Stimulated activated CD4-positive, alpha-beta T cell treated with anti-CD3 and anti-CD28 coated beads, TNF-alpha, amount 100 ng/mL, for 1 hour (primary cell): ENCODE measurements around the gene ACAP1.
A peak's percentile ranks its signal among the peaks of the same experiment; 100 is the strongest.

Source experiments
- DNase-seq, 3 donors: peaks; one replicate each; pipeline ENCODE4 v3.0.0-alpha.2; 2020; ENCODE audit warnings: low read depth in 3 of 3, low spot score in 1 of 3

The ACAP1 gene

DNA sequence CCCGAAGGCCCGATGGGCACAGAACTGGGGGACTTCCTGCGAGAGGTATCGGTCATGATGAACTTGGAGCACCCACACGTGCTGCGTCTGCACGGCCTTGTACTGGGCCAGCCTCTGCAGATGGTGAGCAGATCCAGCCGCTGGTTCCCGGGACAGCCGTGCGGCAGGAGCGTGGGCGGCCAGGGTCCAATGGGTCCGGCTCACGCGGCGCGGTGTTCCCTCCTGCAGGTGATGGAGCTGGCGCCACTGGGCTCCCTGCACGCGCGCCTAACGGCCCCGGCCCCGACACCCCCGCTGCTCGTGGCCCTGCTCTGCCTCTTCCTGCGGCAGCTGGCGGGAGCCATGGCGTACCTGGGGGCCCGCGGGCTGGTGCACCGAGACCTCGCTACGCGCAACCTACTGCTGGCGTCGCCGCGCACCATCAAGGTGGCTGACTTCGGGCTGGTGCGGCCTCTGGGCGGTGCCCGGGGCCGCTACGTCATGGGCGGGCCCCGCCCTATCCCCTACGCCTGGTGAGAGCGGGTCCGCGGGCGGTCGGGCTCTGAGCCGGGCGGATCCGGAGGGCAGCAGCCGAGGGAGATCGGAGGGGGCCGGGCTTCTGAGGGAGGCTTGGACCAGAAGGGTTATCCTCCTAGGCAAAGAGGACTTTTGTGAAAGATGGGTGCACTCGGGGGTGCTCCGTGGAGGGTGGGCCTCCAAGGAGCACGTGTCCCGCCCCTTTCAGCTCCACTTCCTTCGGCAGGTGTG, 47.6 kb downstream of the ACAP1 start:
- DNase-seq = peak; percentile 32 to 65 (median 60)

GRCh38 chr17:7384489-7385081, 48.3 kb downstream of the ACAP1 start:
- DNase-seq = no peak

GRCh38 chr17:7388856-7389255, 52.5 kb downstream of the ACAP1 start:
- DNase-seq = no peak

GRCh38 chr17:7389924-7390910, 53.9 kb downstream of the ACAP1 start:
- DNase-seq = no peak

DNA sequence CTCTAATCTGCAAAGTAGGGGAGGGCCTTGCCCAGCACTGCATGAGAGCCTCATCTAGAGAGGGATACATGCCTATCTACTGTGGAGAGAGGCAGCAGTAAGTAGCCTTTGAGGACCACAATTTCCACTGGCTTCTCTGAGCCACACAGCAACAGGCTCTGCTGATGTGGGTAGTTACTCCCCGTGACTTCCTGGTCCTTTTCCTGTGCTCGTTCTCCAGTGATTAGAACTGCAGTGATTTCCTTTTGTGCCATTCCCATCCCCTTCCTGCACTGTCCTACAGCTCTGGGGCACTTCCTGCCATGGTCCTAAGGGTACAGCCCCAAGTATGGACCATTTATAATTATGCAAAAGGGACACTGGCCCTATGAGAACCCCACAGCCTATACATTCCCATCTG, 55.0 kb downstream of the ACAP1 start:
- no peak for DNase-seq

- DNase-seq = no peak
Measured at GRCh38 chr17:7392696-7393612, 56.6 kb downstream of the ACAP1 start.

GRCh38 chr17:7393613-7394451, 57.5 kb downstream of the ACAP1 start:
- DNase-seq = peak in 2 of 3 donors; percentile 31 to 38

- peak; percentile 44 to 83 (median 69) for DNase-seq
Measured at GRCh38 chr17:7394452-7395191, 58.3 kb downstream of the ACAP1 start, which contains the start of gene PLSCR3. PLSCR3 (minus strand) TSS chr17:7394525; CDS start chr17:7394110, 415 bp downstream.

- DNase-seq = no peak
Measured at GRCh38 chr17:7396147-7396546, 59.8 kb downstream of the ACAP1 start.

- no peak for DNase-seq
Measured at GRCh38 chr17:7398612-7399011, 62.3 kb downstream of the ACAP1 start.
